Vagina (tissue), 2 donors: ENCODE results near the gene C11orf58.

Source experiments
- POLR2A ChIP-seq, 2 donors: fragments of 450-650 bp; IDR thresholded peaks; one replicate each; pipeline ENCODE4 v1.6.1; 2017; ENCODE audit warnings: antibody characterized with exemption in 2 of 2, mild to moderate bottlenecking in 2 of 2, moderate library complexity in 2 of 2
- TF ChIP-seq, protein P1 (sequence below), 3 experiments: fragments of 450-650 bp in 2 of 3; fragments of 200-600 bp in 1 of 3; sonication (generic) in 1 of 3; IDR thresholded peaks; one replicate each; pipeline ENCODE4 v1.5.1; 2017 to 2019; ENCODE audit warnings: antibody characterized with exemption in 3 of 3, mild to moderate bottlenecking in 2 of 3, moderate library complexity in 2 of 3

DNA sequence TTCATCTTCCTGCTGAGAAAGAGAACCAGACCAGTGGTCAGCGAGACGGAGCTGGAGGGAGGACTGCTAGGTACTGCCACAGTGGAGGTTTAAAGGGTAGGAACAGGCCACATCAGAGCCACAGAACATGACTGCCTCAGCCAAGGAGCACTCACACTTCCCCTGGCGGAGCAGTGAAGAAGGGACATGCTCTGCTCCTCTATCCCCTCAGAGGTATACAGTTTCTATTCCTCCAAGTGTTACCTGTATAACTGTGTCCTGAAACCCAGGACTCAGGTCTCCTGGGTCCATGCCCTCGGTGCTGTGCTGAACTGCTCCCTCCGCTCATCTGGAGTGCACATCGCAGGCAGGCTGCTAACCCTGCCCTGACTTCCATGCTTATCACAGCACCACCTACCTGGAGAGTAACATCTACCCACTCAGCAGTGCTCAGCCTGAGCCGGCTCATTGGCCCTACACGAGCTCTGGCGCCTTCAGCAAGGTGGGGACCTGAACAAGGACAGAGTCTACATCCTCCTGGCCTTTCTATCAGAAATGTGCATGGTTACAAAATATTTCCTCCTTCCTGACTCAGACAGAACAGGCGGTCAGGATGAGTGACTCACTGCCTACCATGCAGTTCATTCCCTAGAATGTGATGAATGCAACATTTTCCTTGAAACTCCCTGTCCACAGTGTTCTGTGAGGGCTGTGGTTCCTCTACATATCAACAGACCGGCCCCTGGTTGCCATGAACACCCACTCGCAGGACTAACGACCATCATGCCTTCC, 52.9 kb downstream of the C11orf58 start:
- TF ChIP-seq, protein P1, sequence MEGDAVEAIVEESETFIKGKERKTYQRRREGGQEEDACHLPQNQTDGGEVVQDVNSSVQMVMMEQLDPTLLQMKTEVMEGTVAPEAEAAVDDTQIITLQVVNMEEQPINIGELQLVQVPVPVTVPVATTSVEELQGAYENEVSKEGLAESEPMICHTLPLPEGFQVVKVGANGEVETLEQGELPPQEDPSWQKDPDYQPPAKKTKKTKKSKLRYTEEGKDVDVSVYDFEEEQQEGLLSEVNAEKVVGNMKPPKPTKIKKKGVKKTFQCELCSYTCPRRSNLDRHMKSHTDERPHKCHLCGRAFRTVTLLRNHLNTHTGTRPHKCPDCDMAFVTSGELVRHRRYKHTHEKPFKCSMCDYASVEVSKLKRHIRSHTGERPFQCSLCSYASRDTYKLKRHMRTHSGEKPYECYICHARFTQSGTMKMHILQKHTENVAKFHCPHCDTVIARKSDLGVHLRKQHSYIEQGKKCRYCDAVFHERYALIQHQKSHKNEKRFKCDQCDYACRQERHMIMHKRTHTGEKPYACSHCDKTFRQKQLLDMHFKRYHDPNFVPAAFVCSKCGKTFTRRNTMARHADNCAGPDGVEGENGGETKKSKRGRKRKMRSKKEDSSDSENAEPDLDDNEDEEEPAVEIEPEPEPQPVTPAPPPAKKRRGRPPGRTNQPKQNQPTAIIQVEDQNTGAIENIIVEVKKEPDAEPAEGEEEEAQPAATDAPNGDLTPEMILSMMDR (IDR thresholded peaks at IDR 0.05), result no peak
- TF ChIP-seq POLR2A (IDR thresholded peaks at IDR 0.05), result no peak
